GM18526 (cell line): Measurements from ENCODE around the gene PPWD1.

ENCODE experiments used
- POLR2A ChIP-seq: IDR thresholded peaks from 3 replicates; pipeline ENCODE4 v1.6.1; 2011; ENCODE audit not compliant: insufficient read length; ENCODE audit errors: extremely low read depth

The PPWD1 gene

DNA sequence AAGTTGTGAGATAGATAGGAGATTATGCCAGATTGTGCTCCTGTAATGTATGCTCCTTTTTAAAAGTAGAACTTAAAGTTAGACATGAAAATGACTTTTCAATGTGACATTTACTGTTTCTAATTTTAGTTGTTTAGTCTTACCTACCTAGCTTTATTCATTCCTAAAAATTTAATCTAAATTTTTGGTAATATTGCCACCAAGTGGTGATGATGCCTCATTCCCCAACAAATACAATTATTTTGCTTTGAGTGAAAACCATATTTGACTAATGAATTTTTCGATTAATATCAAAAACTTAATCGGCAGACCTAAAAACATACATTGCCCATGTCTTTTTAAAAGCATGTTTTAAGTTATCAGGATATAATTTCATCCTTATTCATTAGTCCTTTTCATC is 25.6 kb downstream of the PPWD1 start:
- no peak for TF ChIP-seq POLR2A

DNA sequence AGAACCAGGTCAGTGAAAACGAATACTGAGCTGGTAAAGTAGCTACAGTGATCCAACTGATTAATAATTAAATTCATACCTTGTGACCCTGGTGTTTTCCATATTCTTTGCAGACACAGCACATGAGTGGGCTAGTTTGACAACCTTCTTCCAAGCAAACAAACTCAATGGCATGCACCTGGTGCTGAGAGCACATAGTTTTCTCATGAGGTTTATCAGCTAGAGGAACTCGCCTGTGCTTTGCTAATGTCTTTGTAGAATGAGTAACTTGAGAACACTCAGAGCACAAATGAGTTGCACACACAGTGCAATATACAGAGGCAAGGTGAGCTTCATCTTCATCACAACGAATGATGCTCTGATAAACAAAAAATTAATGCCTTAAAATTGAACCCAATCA is 48.4 kb downstream of the PPWD1 start:
- TF ChIP-seq POLR2A = no peak

DNA sequence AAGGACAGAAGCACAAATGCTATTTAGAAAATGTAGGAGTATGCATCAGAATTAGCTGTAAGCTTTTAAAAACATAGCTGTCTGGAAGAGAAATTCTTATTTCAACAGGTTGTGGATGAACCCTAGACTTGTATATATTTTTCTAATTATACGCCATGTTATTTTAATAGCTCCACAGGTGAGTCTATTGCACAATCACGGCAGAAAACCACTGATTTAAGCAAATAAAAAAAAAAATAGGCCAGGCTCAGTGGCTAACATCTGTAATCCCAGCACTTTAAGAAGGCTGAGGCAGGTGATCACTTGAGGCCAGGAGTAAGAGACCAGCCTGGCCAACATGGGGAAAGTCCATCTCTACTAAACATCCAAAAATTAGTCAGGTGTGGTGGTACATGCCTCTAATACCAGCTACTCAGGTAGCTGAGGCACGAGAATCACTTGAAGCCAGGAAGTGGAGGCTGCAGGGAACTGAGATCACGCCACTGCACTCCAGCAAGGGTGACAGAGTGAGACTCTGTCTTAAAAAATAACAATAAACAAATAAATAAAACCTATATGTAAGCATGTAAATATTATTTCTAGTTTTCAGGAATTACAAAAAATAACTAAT is 49.3 kb downstream of the PPWD1 start:
- TF ChIP-seq POLR2A = no peak

DNA sequence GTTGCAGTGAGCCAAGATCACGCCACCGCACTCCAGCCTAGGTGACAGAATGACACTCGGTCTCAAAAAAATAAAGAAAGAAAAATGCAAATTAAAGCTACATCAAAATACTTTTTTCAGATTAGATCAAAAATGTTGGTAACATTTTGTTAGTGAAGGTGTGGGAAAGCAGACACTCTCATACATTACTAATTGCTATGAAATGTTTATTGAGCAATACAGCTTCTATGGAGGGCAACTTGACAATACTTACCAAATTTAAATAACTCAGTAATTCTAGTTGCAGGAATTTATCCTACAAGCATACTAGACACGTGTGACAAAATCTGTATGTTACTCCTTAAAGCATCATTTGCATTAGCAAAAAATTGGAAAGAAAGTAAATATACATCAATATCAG is 56.9 kb downstream of the PPWD1 start:
- TF ChIP-seq POLR2A = no peak

DNA sequence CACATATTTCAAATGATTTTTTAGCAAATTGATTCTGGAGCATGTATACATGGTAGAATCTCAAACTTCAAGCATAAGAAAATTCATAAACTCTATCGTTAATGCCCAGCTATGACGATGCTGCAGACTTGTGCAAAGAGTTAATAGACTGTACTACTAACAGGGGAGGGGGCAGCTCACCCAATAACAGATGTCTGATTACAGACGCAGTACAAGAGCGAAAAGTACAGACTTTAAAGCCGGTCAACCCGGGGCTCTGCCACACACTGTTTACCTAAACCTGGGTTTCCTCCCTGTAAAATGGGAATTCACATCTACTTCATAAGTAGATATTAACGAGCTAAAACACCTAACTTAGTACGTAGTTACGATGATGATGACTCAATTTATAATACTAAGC is 60.4 kb downstream of the PPWD1 start:
- no peak for TF ChIP-seq POLR2A

DNA sequence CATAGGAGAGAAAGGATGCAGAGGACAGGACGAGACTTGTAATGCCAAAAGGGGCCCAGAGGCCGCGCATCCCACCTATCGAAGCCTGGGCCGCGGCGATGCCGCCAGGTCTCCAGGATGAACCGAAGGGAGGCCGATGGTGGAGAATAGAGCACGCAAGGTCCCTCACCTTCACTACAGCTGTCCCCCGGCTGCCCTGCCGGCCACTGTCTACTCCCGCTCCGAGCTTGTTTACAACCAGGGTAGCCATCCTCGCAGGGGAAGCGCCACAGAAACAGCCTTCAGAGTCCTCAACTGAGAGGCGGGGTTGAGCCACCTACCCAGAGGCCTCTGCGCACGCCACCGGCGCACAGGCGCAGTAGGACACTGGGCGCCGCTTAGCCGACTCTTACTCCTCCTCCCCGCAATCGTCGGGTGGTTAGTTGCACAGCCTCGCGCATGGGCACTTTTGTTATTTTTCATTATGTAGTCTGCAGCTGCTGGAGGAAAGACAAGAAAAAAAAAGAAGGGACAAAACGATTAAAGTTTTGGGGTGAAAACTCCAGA is 61.0 kb downstream of the PPWD1 start, which contains the start of gene TRIM23:
TRIM23 (minus strand) TSS at position 309 of the 546 bp plus-strand sequence; CDS start at position 250, 59 bp downstream.
- peak; percentile 70 for TF ChIP-seq POLR2A

DNA sequence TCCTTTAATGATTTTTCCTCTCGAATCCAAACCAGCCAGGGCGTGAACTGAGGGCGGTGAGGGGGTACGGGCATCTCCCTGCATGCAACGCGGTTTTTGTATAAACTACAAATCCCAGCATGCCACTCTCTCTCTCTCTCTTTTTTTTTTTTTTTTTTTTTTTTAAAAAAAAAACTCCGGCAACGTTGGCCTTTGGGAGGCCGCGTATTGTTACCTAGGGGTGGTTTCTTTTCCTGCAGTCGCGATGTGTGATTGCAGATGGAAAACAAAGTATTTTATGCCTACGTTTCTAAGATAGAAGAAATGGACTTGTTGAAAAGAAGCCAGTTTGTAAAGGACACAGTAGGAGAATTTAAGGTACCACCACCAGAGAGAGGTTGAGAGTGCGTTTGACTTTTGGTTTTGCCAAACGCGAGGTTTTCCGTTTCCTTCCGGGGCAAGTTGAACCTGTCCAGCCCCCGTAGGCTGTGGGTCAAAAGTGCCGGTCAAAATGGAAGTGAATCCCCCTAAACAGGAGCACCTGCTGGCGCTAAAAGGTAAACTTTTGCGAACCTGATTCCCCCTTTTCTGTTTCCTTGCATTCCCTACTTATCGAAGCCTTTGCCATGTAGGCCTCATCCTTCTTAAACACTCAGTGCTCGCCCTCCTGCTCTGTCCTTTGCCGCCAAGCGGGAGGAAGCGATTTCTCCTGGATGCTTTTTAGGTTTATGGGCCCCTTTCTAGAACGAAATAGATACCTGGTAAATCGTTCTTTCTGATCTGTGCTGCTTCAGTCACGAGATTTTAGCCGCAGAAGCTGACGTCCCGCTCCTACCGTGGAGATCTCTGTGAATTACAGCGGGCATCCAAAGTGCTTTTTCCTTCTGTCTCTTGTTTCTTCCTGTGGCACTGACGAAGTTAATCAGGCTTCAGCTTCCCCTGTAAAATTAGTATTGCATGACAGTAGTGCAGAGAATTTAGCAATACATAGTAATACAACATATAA is 61.8 kb downstream of the PPWD1 start, which contains the start of the genes SHLD3 and TRAPPC13:
SHLD3 (plus strand) TSS at position 457 of the 985 bp plus-strand sequence. CDS start 4,561 bp downstream, outside the sequence.
TRAPPC13 (plus strand) TSS at position 457 of the 985 bp plus-strand sequence; CDS start at position 491, 34 bp downstream.
- TF ChIP-seq POLR2A = no peak

DNA sequence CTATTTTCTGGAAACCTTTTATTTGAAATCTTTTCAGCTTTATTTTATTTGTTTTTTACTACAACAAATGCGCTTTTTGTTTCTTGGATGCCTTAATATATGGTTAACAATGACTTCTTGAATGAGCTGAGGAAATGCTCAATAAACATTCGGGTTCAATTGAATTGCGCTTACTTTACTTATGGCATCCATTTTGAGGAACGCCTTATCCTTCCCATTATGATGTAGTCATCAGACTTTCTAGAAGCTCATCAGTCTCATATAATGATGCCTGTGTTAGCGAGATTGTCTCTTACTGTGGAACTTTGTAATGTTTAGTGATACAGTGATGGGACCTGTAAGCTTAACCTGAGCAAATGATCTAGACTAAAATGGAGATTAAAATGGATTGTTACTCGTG is 62.6 kb downstream of the PPWD1 start:
- TF ChIP-seq POLR2A = no peak

DNA sequence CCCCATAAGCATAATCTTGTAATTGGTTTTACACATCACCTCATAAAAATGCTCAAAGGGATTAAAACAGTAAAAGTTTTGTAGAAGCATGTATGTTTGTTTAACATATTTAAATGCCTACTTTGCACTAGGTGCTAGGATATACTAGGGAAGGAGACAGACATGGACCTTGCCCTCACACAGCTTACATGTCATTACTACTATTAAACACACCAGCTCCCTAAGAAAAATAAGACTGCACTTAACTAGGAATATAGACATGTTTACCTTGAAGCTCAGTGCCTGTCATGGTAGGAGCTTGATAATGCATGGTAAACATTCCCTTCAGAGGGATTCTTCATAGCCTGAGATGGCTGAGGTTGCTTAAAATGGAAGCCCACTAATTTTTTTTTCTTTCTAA is 67.9 kb downstream of the PPWD1 start:
- TF ChIP-seq POLR2A = no peak
